ENCODE results near the gene TMEM109. TPM values are rescaled to one million over a fixed set of nuclear protein-coding genes. Genes with fewer than 3 reads are reported as not detected.

Gene TMEM109
- total and polyA plus RNA-seq, 9 of the 15 experiments (the other 6 are each of a cell fraction or from before 2014, with no cell fraction given) = 9.2 to 71.3 (median 30.5) TPM

- Histone ChIP-seq H3K9me1 (ENCODE audit: control insufficient read depth, insufficient read depth, low read length) (peaks cover 3% of the 10 kb centered on the region), H4K20me1 (replicated peaks; ENCODE audit: control insufficient read depth, insufficient read depth, low read length) (no peaks in the 10 kb centered on the region; the same call in 1 of the 2 replicates), H3K79me2 (ENCODE audit: control insufficient read depth, insufficient read depth, low read length) (no peaks in the 10 kb centered on the region), H3K27ac (ENCODE audit: extremely low read depth, low read depth, low read length) (no peak overlapping the region), H3K36me3 (ENCODE audit: control insufficient read depth, insufficient read depth, low read length) (no peaks in the 10 kb centered on the region), H2AFZ (ENCODE audit: low read depth, low read length) (no peak overlapping the region), H3K9me3 (replicated peaks; ENCODE audit: control insufficient read depth, insufficient read depth, low read depth, low read length) (no peaks in the 10 kb centered on the region), H3K4me1 (replicated peaks in 1 of 2; ENCODE audit: control insufficient read depth in 2 of 2, insufficient read depth in 2 of 2, low read length in 2 of 2) (peaks cover 6 to 29% of the 10 kb centered on the region in 2 experiments; a peak in 4 of 5 replicates), H3K27me3 (ENCODE audit: control insufficient read depth in 2 of 2, insufficient read depth in 2 of 2, low read length in 2 of 2) (no peaks in the 10 kb centered on the region), H3K4me3 (no peak overlapping the region), H3K9ac (ENCODE audit: insufficient read depth in 1 of 2, low read depth in 2 of 2, low read length in 2 of 2) (peak overlapping the region in 1 of 2 experiments; percentile 59; a peak in 1 of 4 replicates), H3K4me2 (ENCODE audit: insufficient read depth, low read length) (no peak overlapping the region)
- intact Hi-C loops (cut with micrococcal nuclease) (no loop called here), in situ Hi-C loops (cut with MboI) (no loop called here)
- TF ChIP-seq DACH1 (IDR thresholded peaks at IDR 0.05; ENCODE audit: partially characterized antibody) (no peak), USF1 (CRISPR knock-in tag; IDR thresholded peaks at IDR 0.05) (no peak), NFIC (IDR thresholded peaks at IDR 0.05) (peak; percentile 60)
- TF ChIP-seq, protein P1, sequence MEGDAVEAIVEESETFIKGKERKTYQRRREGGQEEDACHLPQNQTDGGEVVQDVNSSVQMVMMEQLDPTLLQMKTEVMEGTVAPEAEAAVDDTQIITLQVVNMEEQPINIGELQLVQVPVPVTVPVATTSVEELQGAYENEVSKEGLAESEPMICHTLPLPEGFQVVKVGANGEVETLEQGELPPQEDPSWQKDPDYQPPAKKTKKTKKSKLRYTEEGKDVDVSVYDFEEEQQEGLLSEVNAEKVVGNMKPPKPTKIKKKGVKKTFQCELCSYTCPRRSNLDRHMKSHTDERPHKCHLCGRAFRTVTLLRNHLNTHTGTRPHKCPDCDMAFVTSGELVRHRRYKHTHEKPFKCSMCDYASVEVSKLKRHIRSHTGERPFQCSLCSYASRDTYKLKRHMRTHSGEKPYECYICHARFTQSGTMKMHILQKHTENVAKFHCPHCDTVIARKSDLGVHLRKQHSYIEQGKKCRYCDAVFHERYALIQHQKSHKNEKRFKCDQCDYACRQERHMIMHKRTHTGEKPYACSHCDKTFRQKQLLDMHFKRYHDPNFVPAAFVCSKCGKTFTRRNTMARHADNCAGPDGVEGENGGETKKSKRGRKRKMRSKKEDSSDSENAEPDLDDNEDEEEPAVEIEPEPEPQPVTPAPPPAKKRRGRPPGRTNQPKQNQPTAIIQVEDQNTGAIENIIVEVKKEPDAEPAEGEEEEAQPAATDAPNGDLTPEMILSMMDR (IDR thresholded peaks at IDR 0.05 in 2 of 3, conservative IDR thresholded peaks at IDR 0.05 in 1 of 3; ENCODE audit: insufficient read depth in 2 of 3, low read depth in 1 of 3, low read length in 3 of 3) = peak in 1 of 3 experiments; percentile 16; a peak in 1 of 6 replicates
- CTCF ChIA-PET (ENCODE audit: low intra/inter-chr PET ratio) = no interaction called here
- POLR2A ChIA-PET = interaction anchor here (1.0 to 2.1 kb wide), 4 partner anchors 16 to 42 kb away, joined by 3 to 7 read pairs (median 5); partner anchors contain the start of gene TMEM109
- 70% methylated on average over 7 of the region's 7 CpGs for WGBS (ENCODE audit: insufficient coverage, low coverage, missing lambda C conversion rate)
- FAIRE-seq (peak; percentile 19), ATAC-seq (peak; percentile 62), DNase-seq (ENCODE audit: extremely low read depth in 1 of 4, low spot score in 3 of 4) (no peak)
- BruUV-seq (replicated peaks) = no TSS peak
These were observed 42.4 kb upstream of the TMEM109 start for GRCh38 chr11:60871378-60872061.

Data from K562 (cell line).